G401.6 (cell line): Measurements from ENCODE around the gene SLFNL1.

Source experiments
- FAIRE-seq: peaks from 2 replicates; lab custom pipeline; 2012; peaks lifted over from hg19 to GRCh38; lab: Jason Lieb, UNC

The SLFNL1 gene

DNA sequence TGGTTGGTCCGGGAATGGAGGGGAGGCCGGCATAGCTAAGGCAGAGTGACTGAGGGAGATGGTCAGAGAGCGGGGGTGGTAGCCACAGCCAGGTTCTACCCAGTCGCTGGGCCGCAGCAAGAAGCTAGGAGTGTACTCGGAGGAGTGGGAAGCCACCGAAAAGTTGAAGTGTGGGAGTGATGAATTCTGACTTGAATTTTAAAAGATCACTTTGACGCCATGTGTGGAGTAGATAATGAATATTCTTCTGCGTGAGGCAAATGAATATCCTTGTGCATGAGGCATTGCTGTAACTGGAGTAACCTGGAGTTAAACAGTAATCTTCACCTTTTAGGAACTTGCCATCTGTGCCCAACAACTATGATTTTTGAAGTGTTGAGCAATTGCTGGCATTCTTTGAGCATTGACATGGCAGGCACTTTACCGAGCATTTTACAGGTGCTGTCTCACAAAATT is 35.2 kb downstream of the SLFNL1 start:
- FAIRE-seq, result no peak

DNA sequence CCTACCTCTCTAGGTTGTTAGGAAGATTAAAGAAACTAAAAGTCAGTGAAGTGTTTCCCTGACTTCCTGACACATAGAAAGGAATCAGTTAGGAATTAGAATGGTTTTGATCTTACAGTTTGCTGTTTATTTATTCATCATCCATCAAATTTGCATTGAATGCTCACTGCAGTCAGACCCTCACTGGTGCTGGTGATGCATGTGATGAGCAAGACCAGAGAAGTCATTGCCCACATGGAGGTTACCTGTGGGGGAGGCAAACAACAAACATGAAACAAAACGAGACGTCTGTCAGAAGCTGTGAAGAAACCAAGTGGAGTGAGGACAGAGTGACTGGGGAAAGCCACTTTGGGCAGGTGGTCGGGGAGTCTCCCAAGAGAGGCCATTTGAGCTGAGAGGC is 35.6 kb downstream of the SLFNL1 start:
- FAIRE-seq, result no peak

DNA sequence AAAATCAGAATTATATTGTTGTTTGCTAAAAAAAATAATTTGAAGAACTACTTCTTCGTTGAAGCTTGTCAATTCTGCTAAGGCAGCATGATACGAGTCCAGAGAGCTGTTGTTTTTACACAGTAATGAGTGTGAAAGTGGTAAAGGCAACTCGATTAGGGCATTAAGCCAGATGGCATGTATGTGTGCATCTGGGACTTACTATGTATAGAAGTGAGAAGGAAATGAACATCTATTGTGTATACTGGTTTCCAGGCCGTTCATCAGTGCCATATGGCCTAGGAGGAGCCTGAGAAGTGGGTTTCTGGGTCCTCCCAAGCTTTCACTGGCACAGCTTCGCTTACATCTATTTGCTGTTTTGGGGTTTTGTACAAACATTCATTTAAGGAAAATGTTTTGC is 36.4 kb downstream of the SLFNL1 start:
- no peak for FAIRE-seq

DNA sequence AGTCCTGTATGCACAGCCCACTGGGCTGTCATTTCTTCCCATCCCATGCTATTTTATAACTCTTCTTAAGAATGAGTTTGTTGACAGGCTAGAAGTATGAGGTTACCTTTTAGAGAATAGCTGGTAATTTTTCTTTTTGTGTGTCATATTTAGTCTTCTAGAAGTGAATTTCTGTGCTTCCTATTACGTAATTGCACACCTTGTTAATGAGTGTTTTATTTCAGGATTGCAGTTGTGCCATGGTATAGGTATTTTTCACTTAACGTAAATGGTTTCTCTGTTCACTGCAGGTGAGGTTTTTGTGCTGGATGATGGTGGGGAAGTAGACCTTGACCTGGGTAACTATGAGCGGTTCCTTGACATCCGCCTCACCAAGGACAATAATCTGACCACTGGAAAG is 37.0 kb downstream of the SLFNL1 start:
- FAIRE-seq, result no peak

DNA sequence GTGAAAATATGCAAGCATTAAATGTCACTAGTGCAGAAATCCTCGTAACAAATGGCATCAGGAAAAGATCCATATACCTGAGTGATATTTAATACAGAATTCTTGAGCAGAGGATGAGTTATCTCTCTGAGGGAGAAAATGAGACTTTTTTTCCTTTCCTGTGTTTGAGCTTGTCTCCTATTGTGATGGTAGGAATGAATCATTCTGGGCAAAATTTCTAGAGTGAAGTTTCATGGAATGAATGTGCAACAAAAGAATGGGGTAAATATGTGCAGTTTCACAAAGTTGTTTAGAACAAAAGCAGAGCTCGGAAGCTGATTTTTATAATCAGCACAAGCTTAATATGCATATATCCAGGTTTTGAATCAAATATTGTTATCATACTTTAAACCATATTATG is 37.5 kb downstream of the SLFNL1 start:
- FAIRE-seq, result no peak

DNA sequence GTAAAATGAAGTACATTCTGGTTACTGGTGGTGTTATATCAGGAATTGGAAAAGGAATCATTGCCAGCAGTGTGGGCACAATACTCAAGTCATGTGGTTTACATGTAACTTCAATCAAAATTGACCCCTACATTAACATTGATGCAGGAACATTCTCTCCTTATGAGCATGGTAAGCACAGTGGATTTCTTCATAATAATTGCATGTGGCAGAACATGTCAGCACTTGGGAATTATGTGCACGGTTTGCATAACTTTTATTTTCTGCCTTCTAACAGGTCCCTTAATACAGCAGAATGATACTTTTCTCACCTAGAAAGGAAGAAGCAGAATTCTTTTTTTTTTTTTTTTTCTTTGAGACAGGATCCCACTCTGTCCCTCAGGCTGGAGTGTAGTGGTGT is 38.2 kb downstream of the SLFNL1 start:
- FAIRE-seq, result no peak

DNA sequence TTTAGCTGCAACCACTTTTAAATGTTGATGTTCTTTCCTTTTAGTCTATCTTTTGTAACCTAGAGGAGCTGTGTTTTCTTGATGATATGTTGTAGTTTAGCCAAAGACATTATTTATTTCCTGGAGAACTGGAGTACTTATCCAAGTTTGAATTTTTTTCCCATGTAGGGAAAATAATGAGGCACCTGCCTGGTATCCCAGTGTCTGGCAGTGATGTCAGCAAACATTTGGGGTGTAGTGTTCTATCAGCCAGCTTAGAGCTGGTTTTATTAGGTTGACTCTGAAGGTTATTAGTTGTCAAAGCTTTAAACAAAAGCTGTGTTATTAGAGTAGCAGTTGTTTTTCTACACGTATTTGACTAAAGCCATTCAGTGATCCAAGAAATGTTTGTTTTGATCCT is 38.8 kb downstream of the SLFNL1 start:
- FAIRE-seq, result no peak

DNA sequence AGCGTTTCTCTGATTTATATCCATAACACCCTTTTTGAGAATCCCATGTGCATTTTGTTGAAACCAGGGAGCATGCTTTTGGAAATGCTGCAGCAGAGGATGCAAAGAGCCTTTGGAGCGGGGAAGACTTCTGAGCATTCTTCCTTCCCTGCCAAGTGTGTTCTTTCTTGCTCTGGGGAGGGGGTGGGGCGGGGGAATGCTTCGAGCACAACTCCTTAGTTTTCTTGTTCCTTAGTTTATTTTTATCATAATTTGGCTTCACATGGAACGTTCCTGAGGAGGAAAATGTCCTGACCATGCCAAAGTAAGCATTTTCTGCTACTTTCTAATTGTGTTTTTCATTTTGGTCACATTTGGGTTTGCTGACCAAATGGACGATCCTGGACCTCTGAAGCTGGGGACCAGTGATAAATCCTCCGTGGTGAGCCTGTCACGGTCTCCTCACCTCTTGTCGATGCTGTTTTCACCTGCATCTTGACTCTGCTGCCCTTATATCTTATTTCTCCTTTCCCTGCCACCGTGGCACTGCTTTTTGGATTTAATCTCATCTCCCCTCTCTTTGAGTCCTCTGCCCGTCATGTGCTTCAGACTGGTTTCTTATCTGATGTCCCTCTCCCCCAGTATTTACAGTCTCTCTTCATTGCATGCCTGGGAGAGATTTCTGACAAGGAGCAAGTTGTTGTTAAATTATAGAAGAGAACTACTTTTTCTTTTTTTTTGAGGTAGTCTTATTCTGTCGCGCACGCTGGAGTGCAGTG is 39.7 kb downstream of the SLFNL1 start:
- FAIRE-seq, result no peak

DNA sequence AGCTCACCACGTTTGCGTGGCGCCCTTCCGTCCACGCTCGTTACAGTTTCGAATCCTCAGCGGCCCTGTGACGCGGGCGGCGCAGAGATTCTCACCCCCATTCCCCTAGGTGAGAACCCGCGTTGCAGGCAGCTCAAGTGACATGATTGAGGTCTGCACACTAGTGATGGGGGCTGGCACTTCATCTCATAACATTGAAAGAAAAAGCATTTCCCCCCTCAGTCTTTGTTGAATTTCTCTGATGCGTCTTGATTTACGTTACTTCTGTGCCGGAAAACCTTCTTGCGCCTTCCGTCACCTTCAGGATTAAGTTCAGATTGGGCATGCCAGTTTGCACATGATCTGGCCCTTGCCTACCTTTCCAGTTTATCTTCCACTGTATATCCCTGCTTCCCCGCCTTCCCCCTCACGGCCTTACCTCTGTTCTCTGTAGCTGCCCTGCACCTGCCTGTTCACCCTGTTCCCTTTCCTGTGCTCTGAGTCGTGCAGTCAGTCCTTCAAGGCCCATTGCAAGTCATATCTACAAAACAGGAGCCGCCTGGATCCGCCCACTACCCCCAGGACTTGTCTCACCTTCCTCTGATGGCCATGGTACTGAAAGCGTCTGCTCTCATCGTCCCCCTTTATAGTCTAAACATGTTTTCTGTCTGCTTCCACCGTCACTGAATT is 40.9 kb downstream of the SLFNL1 start:
- FAIRE-seq, result no peak

DNA sequence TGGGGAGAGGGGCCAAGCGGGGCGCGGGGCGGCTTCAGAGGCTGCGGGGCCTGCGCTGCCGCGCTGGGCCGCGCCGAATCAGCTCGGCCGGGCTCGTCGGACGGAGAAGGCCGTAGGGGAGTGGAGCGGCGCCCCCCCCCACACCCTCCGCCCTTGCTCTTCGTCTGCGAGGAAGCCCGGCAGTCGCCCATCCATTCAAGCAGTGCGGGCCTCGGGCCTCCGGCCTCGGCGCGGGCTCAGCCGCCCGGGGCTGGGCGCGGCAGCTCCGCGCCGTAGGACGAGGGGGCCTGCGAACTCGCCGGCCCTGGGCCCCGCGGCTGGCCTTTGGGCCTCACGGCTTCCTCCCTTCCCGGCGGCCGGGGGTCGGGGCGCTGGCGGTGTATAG is 41.5 kb downstream of the SLFNL1 start:
- FAIRE-seq, result no peak

DNA sequence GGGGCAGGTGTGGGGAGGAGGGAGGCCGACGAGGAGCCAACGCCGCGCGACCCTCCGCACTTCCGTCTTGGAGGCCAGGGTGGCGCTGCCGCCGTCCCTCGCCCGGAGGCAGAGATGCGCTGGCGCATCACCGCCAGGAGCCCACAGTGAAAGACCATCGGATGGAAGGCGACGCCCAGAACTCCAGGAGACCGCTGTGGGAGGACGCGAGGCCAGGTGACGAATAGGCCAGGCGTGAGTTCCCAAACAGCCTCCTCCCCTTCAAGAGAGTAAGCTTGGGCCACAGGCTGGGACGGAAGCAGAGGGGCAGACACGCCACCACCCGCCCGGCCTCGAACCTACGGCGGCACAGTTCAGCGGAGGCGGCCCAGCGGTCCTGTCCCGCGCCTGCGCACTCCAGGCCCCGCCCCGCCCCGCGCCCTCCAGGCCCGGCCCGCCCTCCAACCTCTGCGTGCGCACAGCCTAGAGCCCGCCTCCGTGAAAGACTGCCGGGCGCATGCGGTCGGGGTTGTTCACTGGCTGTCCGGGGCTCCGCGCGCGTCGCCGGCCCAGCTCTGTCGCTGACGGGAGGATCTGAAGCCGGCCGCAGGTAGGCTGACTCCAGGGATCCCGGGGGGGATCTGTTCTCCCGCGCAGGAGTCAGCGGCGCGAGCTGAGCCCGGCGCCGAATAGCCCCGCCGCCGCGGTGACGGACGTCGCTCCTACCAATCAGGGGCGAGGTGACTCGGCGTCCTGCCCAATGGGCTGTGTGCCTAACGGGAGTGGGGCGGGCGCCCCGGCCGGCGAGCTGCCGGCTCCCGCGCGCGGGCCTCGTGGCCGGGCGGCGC is 42.1 kb downstream of the SLFNL1 start, which contains the start of gene CTPS1:
TSS of gene CTPS1 (plus strand) at position 456 of the 827 bp plus-strand sequence. CDS start 3,595 bp downstream, outside the sequence.
- no peak for FAIRE-seq

DNA sequence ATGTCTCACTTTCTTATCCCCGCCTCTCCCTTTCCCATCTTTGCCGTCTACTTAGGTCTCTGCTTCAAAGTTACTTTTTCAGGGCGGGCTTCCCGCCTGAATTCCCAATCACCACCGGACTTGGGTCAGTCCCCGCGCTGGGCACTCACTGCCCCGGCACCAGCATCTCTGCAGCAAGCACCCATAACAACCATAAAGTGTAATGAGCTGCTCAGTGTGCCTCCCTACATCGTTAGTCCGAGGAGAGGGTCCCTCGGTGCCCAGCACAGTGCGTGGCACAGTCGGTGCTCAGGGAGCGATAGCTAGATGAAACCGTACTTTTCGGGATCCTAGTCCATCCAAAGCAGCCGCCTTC is 42.7 kb downstream of the SLFNL1 start:
- FAIRE-seq, result no peak

DNA sequence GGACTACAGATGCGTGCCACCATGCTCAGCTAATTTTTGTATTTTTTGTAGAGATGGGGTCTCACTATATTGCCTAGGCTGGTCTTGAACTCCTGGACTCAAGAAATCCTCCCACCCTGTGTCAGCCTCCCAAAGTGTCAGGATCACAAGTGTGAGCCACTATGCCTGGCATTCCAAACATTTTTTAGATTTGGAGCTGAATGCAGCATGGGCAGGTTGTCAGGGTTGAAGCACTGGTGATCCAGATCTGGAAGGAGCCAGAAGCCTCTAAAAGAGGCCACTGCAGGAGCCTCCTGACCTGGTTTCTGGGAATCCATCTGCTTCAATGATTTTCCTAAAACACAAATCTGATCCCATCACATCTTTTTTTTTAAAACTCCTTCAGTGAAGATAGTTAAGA is 43.8 kb downstream of the SLFNL1 start:
- no peak for FAIRE-seq

DNA sequence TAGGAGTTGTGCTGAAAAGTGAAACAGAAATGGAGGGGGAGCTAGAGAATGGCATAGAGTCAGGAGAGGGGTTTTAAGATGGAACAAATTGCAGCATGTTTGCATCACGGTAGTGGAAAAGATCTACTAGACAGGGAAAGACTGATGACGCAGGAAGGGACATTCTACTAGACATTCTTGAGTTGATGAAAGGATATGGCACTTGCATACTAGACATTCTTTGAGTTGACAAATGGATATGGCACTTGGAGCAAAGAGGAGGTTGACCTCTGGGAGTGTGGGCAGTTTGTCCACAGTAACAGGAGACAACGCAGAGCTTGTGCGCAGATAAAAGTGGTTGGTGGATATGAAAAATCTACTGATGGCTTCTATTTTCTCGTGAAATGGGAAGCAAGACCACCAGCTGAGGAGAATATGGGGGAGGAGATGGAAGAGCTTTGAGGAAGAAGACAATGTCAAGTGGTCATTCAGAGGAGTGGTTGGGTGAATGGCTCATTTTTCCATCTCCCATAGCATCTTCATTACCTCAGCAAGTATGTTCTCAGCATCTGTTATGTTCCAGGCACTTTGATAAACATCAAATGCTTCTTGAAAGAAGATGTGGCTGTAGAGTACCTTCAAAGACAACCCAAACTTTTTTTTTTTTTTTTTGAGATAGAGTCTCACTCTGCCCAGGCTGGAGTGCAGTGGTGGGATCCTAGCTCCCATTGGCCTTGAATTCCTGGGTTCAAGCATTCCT is 44.4 kb downstream of the SLFNL1 start:
- FAIRE-seq, result no peak

DNA sequence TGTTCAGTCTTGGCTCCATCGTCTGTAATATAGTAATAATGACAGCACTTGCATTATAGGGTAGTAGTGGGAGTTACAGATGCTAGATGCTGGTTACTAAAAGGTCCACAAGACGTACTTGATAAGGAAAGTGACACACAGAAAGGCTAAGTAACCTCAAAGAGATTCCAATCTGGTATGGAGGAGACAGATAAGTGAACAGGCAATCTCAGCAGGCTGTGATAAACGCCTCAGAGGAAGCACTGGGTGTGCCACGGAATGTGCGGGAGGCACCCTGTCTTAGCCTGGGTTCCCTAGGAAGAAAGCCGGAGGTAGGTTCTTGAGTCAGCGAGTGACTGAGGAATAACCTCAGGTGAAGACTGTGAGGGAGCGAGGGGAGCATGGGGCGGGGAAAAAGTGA is 46.6 kb downstream of the SLFNL1 start:
- FAIRE-seq, result no peak

DNA sequence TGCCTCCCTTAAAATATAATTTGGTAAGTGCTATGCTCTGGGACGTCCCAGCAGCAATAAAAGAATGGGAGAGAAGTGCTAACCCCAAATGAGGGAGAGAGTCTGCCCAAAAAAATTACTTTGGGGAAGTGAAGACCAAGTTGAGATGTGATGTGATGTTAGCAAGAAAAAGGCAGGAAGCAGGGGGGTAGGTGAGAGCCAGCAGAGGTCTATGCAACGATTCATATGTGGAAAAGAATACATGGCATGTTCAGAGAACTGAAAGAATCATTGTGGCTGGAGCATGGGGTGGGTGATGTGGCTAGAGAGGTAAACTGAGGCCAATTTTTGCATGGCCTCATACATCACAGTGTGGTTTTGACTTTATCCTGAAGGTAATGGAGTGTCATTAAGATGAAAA is 47.6 kb downstream of the SLFNL1 start:
- FAIRE-seq, result no peak

DNA sequence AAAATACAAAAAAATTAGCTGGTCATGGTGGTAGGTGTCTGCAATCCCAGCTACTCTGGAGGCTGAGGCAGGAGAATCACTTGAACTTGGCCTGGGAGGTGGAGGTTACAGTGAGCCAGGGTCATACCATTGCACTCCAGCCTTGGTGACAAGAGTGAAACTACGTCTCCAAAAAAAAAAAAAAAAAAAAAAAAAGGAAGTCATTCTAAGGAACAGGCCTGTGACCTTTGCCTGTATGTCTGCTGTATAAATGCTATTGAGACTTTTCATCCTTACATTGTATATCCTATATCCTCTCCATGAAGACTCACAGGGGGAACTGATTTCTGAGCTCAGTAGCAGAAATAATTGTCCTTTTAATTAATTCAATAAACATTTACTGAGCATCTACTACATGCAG is 49.6 kb downstream of the SLFNL1 start:
- FAIRE-seq, result no peak

DNA sequence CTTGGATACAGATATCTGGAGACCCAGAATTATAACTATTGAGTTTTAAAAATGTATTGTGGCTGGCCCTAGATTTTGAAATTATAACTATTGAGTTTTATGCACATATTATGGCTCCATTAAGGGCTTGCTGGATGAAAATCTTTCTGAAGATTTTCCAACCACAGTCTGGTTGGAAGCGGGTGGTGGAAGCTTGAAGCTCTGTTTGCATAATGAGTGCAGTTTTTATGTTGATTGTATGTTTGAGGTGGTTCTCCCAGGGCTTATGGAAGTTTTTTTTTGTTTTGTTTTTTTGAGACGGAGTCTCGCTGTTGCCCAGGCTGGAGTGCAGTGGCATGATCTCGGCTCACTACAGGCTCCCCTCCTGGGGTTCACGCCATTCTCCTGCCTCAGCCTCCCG is 52.1 kb downstream of the SLFNL1 start:
- no peak for FAIRE-seq

DNA sequence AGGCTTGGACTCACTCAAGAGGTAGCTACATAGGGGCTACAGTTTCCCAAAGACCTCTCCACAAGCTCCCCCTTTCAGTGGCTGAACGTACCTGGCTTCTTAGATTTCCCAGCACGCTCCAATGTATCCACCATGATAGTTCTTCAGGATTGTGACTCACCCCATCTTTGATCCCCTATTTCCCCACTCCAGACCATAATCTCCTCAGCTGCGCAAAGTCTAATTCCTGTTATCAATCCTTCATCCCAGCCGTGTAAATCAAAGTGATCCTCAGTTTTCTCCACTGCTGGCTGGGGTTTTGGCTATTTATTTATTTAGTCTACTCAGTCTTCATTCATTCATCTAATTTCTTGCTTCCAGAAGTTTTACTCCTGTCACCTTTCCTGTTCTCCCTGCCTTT is 55.1 kb downstream of the SLFNL1 start:
- FAIRE-seq, result no peak
